Measurements from ENCODE around the gene ELP4. TPM values are rescaled to one million over a fixed set of nuclear protein-coding genes. Genes with fewer than 3 reads are reported as not detected.

The ELP4 gene
- total and polyA plus RNA-seq, 2 donors (not counting 1 experiment from before 2014, with no cell fraction given), result 7.1 to 31.3 TPM

- Histone ChIP-seq H3K27ac (ENCODE audit: low read length in 2 of 2) (peak overlapping the region; percentile 89 to 91), H3K4me3 (ENCODE audit: control extremely low read depth in 1 of 5, extremely low read depth in 1 of 5, insufficient read depth in 1 of 5, low read depth in 2 of 5, low read length in 4 of 5) (peak overlapping the region; percentile 82 to 100 (median 92)), H3K9ac (ENCODE audit: low read length) (peak overlapping the region; percentile 99), H3K9me3 (ENCODE audit: control extremely low read depth in 1 of 3, control insufficient read depth in 2 of 3, insufficient read depth in 1 of 3, low read length in 2 of 3) (no peaks in the 10 kb centered on the region), H3K79me2 (ENCODE audit: control insufficient read depth, insufficient read depth, low read length) (peaks cover 68% of the 10 kb centered on the region), H3K4me2 (replicated peaks; ENCODE audit: low read depth, low read length, poor library complexity, severe bottlenecking) (peak overlapping the region; percentile 84), H4K20me1 (ENCODE audit: control insufficient read depth, insufficient read depth, low read length, poor library complexity, severe bottlenecking) (no peaks in the 10 kb centered on the region), H2AFZ (ENCODE audit: insufficient read depth, low read depth, low read length, poor library complexity, severe bottlenecking) (peak overlapping the region; percentile 90), H3K27me3 (replicated peaks in 1 of 4; ENCODE audit: control extremely low read depth in 1 of 4, control insufficient read depth in 3 of 4, insufficient read depth in 4 of 4, low read length in 3 of 4) (no peaks in the 10 kb centered on the region), H3K4me1 (ENCODE audit: control insufficient read depth in 2 of 2, insufficient read depth in 2 of 2, low read length in 2 of 2) (peaks cover 6 to 19% of the 10 kb centered on the region in 2 donors), H3K36me3 (replicated peaks in 1 of 2; ENCODE audit: control extremely low read depth in 1 of 2, control insufficient read depth in 1 of 2, extremely low read depth in 1 of 2, insufficient read depth in 2 of 2, low read length in 1 of 2) (peaks cover 0 to 4% of the 10 kb centered on the region in 2 experiments)
- ATAC-seq (ENCODE audit: low read depth), result peak; percentile 3
- no peak for TF ChIP-seq EZH2 (IDR thresholded peaks at IDR 0.05; ENCODE audit: borderline replicate concordance, insufficient read depth, low read depth, low read length, poor library complexity, severe bottlenecking)
- TF ChIP-seq CTCF (IDR thresholded peaks at IDR 0.05), result no peak
- ChIA-PET CTCF (no interaction called here), POLR2A (no interaction called here)
- WGBS (ENCODE audit: insufficient coverage), result 0% methylated on average over 3 of the region's 8 CpGs
- Mint-ChIP-seq H3K27me3 (no peaks in the 10 kb centered on the region), H3K4me1 (peaks cover 40% of the 10 kb centered on the region), H3K4me3 (peak overlapping the region; percentile 91), H3K9me3 (ENCODE audit: insufficient read depth) (no peaks in the 10 kb centered on the region), H3K27ac (peak overlapping the region; percentile 91)
- intact Hi-C loops (cut with micrococcal nuclease), result loop anchor here (1.0 to 10.0 kb wide), 3 partner anchors 140 to 1383 kb away; partner anchors contain the start of genes DCDC1, DNAJC24, EIF3M and QSER1
- DNase-seq, result no peak
These were observed 527 bp upstream of the ELP4 start for GRCh38 chr11:31509051-31509428.

- peaks cover 6 to 19% of the 10 kb centered on the region in 2 donors for H3K4me1 ChIP-seq (ENCODE audit: control insufficient read depth in 2 of 2, insufficient read depth in 2 of 2, low read length in 2 of 2)
- Mint-ChIP-seq H3K9me3 (ENCODE audit: insufficient read depth) (no peaks in the 10 kb centered on the region), H3K27me3 (no peaks in the 10 kb centered on the region), H3K4me3 (no peak overlapping the region), H3K4me1 (peaks cover 28% of the 10 kb centered on the region), H3K27ac (no peak overlapping the region)
- no peak overlapping the region for H3K4me2 ChIP-seq (replicated peaks; ENCODE audit: low read depth, low read length, poor library complexity, severe bottlenecking)
- TF ChIP-seq CTCF (IDR thresholded peaks at IDR 0.05) (no peak), EZH2 (IDR thresholded peaks at IDR 0.05; ENCODE audit: borderline replicate concordance, insufficient read depth, low read depth, low read length, poor library complexity, severe bottlenecking) (no peak)
- ATAC-seq (ENCODE audit: low read depth), result no peak
- no peak for DNase-seq
- H3K79me2 ChIP-seq (ENCODE audit: control insufficient read depth, insufficient read depth, low read length), result peaks cover 42% of the 10 kb centered on the region
- H3K27me3 ChIP-seq (replicated peaks in 1 of 4; ENCODE audit: control extremely low read depth in 1 of 4, control insufficient read depth in 3 of 4, insufficient read depth in 4 of 4, low read length in 3 of 4), result no peaks in the 10 kb centered on the region
- no peak overlapping the region for H2AFZ ChIP-seq (ENCODE audit: insufficient read depth, low read depth, low read length, poor library complexity, severe bottlenecking)
- WGBS (ENCODE audit: insufficient coverage), result 100% methylated on average over 1 of the region's 6 CpGs
- no peaks in the 10 kb centered on the region for H3K9me3 ChIP-seq (ENCODE audit: control extremely low read depth in 1 of 3, control insufficient read depth in 2 of 3, insufficient read depth in 1 of 3, low read length in 2 of 3)
- H3K9ac ChIP-seq (ENCODE audit: low read length), result no peak overlapping the region
- POLR2A ChIA-PET, result interaction anchor here (0.9 kb wide), 1 partner anchor 143 kb away, joined by 4 read pairs; the partner anchor contains the start of genes DCDC1 and DNAJC24
- H3K4me3 ChIP-seq (ENCODE audit: control extremely low read depth in 1 of 5, extremely low read depth in 1 of 5, insufficient read depth in 1 of 5, low read depth in 2 of 5, low read length in 4 of 5), result no peak overlapping the region
- intact Hi-C loops (cut with micrococcal nuclease), result no loop called here
- no peaks in the 10 kb centered on the region for H4K20me1 ChIP-seq (ENCODE audit: control insufficient read depth, insufficient read depth, low read length, poor library complexity, severe bottlenecking)
- no peak overlapping the region for H3K27ac ChIP-seq (ENCODE audit: low read length in 2 of 2)
- H3K36me3 ChIP-seq (replicated peaks in 1 of 2; ENCODE audit: control extremely low read depth in 1 of 2, control insufficient read depth in 1 of 2, extremely low read depth in 1 of 2, insufficient read depth in 2 of 2, low read length in 1 of 2), result no peaks in the 10 kb centered on the region
- CTCF ChIA-PET, result no interaction called here
These were observed 2.5 kb downstream of the ELP4 start for GRCh38 chr11:31512117-31512516.

All from B cell (primary cell).